Loucy (cell line): Measurements from ENCODE around the gene AURKAIP1.

Experiments
- H2AFZ ChIP-seq: fragments of 200-600 bp; sonication (generic); 2 replicates; pipeline ENCODE4 v1.6.0; 2016; ENCODE audit warnings: antibody characterized with exemption, mild to moderate bottlenecking, low read length, moderate library complexity
- H3F3A ChIP-seq: fragments of 200-600 bp; 2 replicates; pipeline ENCODE4 v1.6.0; 2016; ENCODE audit warnings: antibody characterized with exemption, low read depth, mild to moderate bottlenecking
- H3K27me3 ChIP-seq: fragments of 200-600 bp; sonication (generic); 2 replicates; pipeline ENCODE4 v1.6.1; 2014; ENCODE audit warnings: low read length, mild to moderate bottlenecking; ENCODE audit not compliant: insufficient read depth, poor library complexity, severe bottlenecking
- H3K36me3 ChIP-seq: fragments of 200-600 bp; sonication (generic); 2 replicates; pipeline ENCODE4 v1.6.1; 2016; ENCODE audit warnings: low read length; ENCODE audit not compliant: insufficient read depth
- H3K4me1 ChIP-seq: fragments of 200-600 bp; sonication (generic); 2 replicates; pipeline ENCODE4 v1.5.1; 2014; ENCODE audit warnings: low read length, mild to moderate bottlenecking; ENCODE audit not compliant: insufficient read depth, poor library complexity, severe bottlenecking
- H3K4me2 ChIP-seq: fragments of 200-600 bp; sonication (generic); 2 replicates; pipeline ENCODE4 v1.6.0; 2014; ENCODE audit warnings: antibody characterized with exemption, low read length, low read depth, mild to moderate bottlenecking; ENCODE audit not compliant: poor library complexity, severe bottlenecking
- H3K4me3 ChIP-seq: fragments of 200-600 bp; sonication (generic); 2 replicates; pipeline ENCODE4 v1.5.1; 2014; ENCODE audit warnings: low read length, mild to moderate bottlenecking, mixed read lengths; ENCODE audit not compliant: poor library complexity, severe bottlenecking
- H3K79me2 ChIP-seq: fragments of 200-600 bp; sonication (generic); 2 replicates; pipeline ENCODE4 v1.6.1; 2014; ENCODE audit warnings: low read length; ENCODE audit not compliant: insufficient read depth
- H3K9ac ChIP-seq: fragments of 200-600 bp; sonication (generic); 2 replicates; pipeline ENCODE4 v1.6.0; 2014; ENCODE audit warnings: mild to moderate bottlenecking, low read depth, low read length, moderate library complexity; ENCODE audit not compliant: poor library complexity, severe bottlenecking
- H3K9me2 ChIP-seq: fragments of 200-600 bp; sonication (generic); replicated peaks from 2 replicates; pipeline ENCODE4 v1.6.1; 2016; ENCODE audit warnings: low read depth, low read length, mixed read lengths
- H3K9me3 ChIP-seq: fragments of 200-600 bp; sonication (generic); 2 replicates; pipeline ENCODE4 v1.6.1; 2014; ENCODE audit warnings: mild to moderate bottlenecking, antibody characterized with exemption, low read length, low read depth; ENCODE audit not compliant: insufficient read depth
- H4K20me1 ChIP-seq: fragments of 200-600 bp; sonication (generic); 2 replicates; pipeline ENCODE4 v1.6.0; 2014; ENCODE audit warnings: antibody characterized with exemption, low read length, mild to moderate bottlenecking; ENCODE audit not compliant: insufficient read depth, poor library complexity, severe bottlenecking
- EZH2phosphoT487 ChIP-seq: fragments of 200-600 bp; IDR thresholded peaks from 2 replicates; pipeline ENCODE4 v1.6.1; 2018; ENCODE audit warnings: antibody characterized with exemption, mild to moderate bottlenecking, moderate library complexity, borderline replicate concordance
- TF ChIP-seq, protein P1 (sequence below): fragments of 200-600 bp; sonication (generic); conservative IDR thresholded peaks from 2 replicates; pipeline ENCODE4 v1.5.1; 2014; ENCODE audit warnings: mild to moderate bottlenecking, antibody characterized with exemption, low read length

The AURKAIP1 gene

DNA sequence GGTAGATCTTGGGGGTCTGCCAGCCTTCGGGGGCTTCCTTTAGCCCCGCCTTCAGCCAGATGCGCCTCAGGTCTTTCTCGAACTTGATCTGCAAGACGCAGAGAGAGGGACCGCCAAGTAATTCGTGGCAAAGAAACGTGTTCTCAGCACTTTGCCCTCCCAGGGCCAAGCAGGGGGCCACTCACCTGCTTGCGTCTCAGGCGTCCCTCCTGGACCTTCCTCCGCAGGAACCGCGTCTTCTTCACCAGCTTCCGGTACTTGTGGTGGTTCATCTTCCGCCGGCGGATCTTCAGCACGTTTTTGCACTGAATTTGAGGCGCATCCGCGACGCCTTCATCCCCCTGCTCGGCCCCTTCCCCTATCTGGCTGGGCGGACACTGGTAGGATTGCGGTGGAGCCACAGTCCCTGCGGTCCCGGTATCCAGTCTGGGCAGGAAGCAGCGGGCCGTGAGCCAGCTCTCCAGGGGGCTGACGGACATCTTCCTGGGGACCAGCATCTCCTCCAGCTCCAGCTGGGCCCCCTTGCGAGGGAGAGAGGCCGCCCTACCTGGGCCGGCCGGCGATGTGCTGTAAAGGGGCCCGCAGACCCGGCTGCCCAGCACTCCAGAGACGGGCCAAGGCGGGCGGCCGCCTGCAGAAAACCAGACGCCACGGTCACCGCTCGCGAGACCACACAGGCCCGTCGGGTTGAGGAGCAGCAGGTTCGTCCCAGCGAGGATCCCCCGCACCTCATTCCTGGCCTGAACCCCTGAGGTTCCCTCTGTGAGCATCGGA, 1.0 kb downstream of the AURKAIP1 start:
- Histone ChIP-seq H3K4me3 (peak overlapping the region; percentile 92), H2AFZ (no peak overlapping the region)
- TF ChIP-seq, protein P1, sequence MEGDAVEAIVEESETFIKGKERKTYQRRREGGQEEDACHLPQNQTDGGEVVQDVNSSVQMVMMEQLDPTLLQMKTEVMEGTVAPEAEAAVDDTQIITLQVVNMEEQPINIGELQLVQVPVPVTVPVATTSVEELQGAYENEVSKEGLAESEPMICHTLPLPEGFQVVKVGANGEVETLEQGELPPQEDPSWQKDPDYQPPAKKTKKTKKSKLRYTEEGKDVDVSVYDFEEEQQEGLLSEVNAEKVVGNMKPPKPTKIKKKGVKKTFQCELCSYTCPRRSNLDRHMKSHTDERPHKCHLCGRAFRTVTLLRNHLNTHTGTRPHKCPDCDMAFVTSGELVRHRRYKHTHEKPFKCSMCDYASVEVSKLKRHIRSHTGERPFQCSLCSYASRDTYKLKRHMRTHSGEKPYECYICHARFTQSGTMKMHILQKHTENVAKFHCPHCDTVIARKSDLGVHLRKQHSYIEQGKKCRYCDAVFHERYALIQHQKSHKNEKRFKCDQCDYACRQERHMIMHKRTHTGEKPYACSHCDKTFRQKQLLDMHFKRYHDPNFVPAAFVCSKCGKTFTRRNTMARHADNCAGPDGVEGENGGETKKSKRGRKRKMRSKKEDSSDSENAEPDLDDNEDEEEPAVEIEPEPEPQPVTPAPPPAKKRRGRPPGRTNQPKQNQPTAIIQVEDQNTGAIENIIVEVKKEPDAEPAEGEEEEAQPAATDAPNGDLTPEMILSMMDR = no peak
- TF ChIP-seq EZH2phosphoT487 = no peak

DNA sequence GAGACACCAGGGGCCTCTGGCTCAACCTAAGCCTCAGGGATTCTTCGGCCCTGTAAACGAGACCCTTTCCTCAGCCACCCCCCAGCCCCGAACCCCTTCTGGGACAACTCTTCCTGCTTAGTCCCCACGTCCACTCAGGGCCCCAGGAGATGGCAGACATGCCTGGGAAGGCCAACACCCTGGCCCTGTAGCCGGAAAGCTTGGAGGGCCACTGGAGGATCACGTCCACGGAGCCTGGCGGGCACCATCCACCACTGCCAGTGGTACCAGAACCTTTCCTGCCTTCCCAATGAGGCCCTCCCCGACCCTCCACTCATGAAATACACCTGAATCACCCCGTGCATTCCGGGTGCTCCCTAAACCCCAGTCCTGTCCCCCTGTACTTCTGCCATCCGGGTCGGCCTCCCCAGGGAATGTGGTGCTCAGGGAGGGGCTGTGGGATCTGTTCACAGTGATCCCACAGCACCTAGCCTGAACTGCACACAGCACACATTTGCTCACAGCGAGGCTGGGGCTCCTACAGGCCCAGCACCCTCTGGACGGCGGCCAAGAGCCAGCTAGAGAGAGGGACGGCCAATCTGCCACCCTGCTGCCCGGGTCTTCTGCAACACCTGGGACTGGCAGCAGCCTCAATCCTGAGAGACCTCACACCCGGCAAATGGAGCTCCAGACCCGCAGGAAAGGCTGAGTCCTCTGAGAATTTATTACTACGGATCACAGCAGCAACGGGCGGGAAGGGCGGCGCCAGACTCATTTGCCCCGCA, 1.8 kb downstream of the AURKAIP1 start:
- Histone ChIP-seq H3K79me2 (peaks cover 40% of the 10 kb centered on the region), H3K36me3 (no peaks in the 10 kb centered on the region), H3K9me3 (no peaks in the 10 kb centered on the region), H4K20me1 (peaks cover 26% of the 10 kb centered on the region), H3K4me3 (peak overlapping the region; percentile 92), H3K9me2 (no peaks in the 10 kb centered on the region), H3F3A (no peaks in the 10 kb centered on the region), H3K27me3 (no peaks in the 10 kb centered on the region), H3K4me2 (peak overlapping the region; percentile 99), H2AFZ (no peak overlapping the region), H3K9ac (peak overlapping the region; percentile 97), H3K4me1 (peaks cover 40% of the 10 kb centered on the region)
- TF ChIP-seq EZH2phosphoT487 = no peak
- TF ChIP-seq, protein P1 = no peak

More for the DNA sequence above, 1.0 kb downstream of the AURKAIP1 start:
- Histone ChIP-seq H3K27me3 (no peaks in the 10 kb centered on the region), H4K20me1 (peaks cover 26% of the 10 kb centered on the region), H3K4me2 (peak overlapping the region; percentile 99), H3K4me1 (peaks cover 40% of the 10 kb centered on the region), H3F3A (no peaks in the 10 kb centered on the region), H3K9ac (peak overlapping the region; percentile 97), H3K9me3 (no peaks in the 10 kb centered on the region), H3K36me3 (no peaks in the 10 kb centered on the region), H3K9me2 (no peaks in the 10 kb centered on the region), H3K79me2 (peaks cover 40% of the 10 kb centered on the region)

DNA sequence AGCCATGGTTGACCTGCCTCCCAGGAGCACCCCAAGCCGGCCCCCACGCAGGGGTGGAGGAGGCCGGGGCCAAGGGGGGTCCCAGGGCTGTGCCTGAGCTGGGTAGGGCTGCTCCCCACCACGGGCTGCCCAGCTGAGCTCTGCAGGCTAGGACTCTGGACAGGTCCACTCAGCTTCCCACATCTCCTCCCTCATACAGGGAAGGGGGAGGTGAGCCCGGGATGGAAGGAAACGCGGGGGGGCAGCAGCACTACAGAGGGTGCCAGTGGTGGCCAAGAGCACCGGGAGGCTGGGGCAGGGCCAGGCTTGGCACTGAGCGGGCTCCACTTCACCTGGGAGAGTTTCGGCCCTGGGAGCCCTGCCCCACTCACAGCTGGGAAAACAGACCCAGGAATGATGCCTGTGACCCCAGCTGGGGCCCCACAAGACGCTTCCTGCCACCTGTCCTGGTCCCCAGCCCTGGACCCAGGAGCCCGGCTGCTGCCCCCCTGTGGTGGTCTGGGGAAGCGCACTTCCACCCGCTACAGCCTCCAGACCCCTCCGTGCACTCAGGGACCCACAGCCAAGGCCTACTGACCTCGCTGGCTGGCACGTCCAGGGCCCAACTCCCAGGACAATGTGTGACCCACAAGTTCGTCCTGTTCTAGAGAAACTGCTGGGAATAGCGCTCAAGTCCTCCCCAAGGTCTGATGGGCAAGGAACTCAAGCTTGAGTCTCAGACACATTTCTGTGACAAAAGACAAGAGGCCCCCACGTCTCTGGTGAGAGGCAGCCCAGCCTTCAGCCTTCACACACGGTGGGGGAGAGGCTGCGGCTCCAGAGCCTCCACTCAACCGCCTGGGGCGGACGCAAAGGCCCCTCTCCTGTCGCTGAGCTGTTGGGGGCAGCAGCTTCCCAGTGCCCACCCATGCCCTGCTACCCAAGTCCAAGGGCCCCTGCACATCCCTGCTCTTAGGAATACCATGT, 3.0 kb downstream of the AURKAIP1 start:
- no peaks in the 10 kb centered on the region for H3K9me2 ChIP-seq
- TF ChIP-seq, protein P1 = peak; percentile 86
- TF ChIP-seq EZH2phosphoT487 = no peak
- H2AFZ ChIP-seq = no peak overlapping the region
- H3K4me1 ChIP-seq = peaks cover 40% of the 10 kb centered on the region
- H3K27me3 ChIP-seq = no peaks in the 10 kb centered on the region
- H3K36me3 ChIP-seq = no peaks in the 10 kb centered on the region
- H3K9ac ChIP-seq = peak overlapping the region; percentile 16
- peaks cover 26% of the 10 kb centered on the region for H4K20me1 ChIP-seq
- H3K9me3 ChIP-seq = no peaks in the 10 kb centered on the region
- peak overlapping the region; percentile 99 for H3K4me2 ChIP-seq
- peak overlapping the region; percentile 66 for H3K4me3 ChIP-seq
- H3F3A ChIP-seq = no peaks in the 10 kb centered on the region
- peaks cover 40% of the 10 kb centered on the region for H3K79me2 ChIP-seq
